SK-N-SH (cell line): ENCODE results near the gene PABPN1L. TPM values are rescaled to one million over a fixed set of nuclear protein-coding genes. Genes with fewer than 3 reads are reported as not detected.

Experiments used
- EP300 ChIP-seq, 2 experiments: IDR thresholded peaks; 2 replicates each; pipeline versions ENCODE4 v1.4.0 to v1.6.1; 2012; ENCODE audit warnings: borderline replicate concordance in 1 of 2, low read depth in 1 of 2, low read length in 1 of 2
- FOSL2 ChIP-seq: IDR thresholded peaks from 2 replicates; pipeline ENCODE4 v1.4.0; 2012; ENCODE audit warnings: low read depth, mild to moderate bottlenecking, moderate library complexity, borderline replicate concordance
- FOXJ3 ChIP-seq: sonication (generic); formaldehyde crosslinking; IDR thresholded peaks from 2 replicates; pipeline ENCODE4 v1.5.1; 2020; ENCODE audit warnings: mild to moderate bottlenecking, missing genetic modification reagents
- JUND ChIP-seq: IDR thresholded peaks from 2 replicates; pipeline ENCODE4 v1.4.0; 2012
- MEF2A ChIP-seq: IDR thresholded peaks from 2 replicates; pipeline ENCODE4 v1.4.0; 2012; ENCODE audit warnings: low read depth, borderline replicate concordance
- NRF1 ChIP-seq: IDR thresholded peaks from 2 replicates; pipeline ENCODE4 v1.6.1; 2012; ENCODE audit warnings: low read depth, mild to moderate bottlenecking, low read length
- RAD21 ChIP-seq: IDR thresholded peaks from 2 replicates; pipeline ENCODE4 v1.6.1; 2012; ENCODE audit warnings: mild to moderate bottlenecking, low read length
- RCOR1 ChIP-seq: fragments of 150-350 bp; IDR thresholded peaks from 2 replicates; pipeline ENCODE4 v1.6.1; 2017; ENCODE audit warnings: antibody characterized with exemption, low read length
- SIN3A ChIP-seq: IDR thresholded peaks from 2 replicates; pipeline ENCODE4 v1.6.1; 2012; ENCODE audit warnings: low read depth, mild to moderate bottlenecking, low read length, moderate library complexity, borderline replicate concordance
- SMC3 ChIP-seq: IDR thresholded peaks from 2 replicates; pipeline ENCODE4 v1.6.1; 2012; ENCODE audit warnings: low read depth, low read length, improper control_type of control experiment
- TAF1 ChIP-seq: IDR thresholded peaks from 2 replicates; pipeline ENCODE4 v1.6.1; 2012; ENCODE audit warnings: low read depth, mild to moderate bottlenecking, low read length, moderate library complexity, borderline replicate concordance
- TCF12 ChIP-seq: IDR thresholded peaks from 2 replicates; pipeline ENCODE4 v1.4.0; 2012
- TEAD4 ChIP-seq: IDR thresholded peaks from 2 replicates; pipeline ENCODE4 v1.4.0; 2012; ENCODE audit warnings: mild to moderate bottlenecking, borderline replicate concordance; ENCODE audit not compliant: insufficient read depth
- YY1 ChIP-seq: IDR thresholded peaks from 2 replicates; pipeline ENCODE4 v1.4.0; 2012; ENCODE audit warnings: low read depth, mild to moderate bottlenecking
- polyA plus RNA-seq, 3 experiments: library from polyadenylated mRNA; depleted of rRNA; stranded (reverse); fragments of >200 nt; gene quantifications; 2 replicates each; pipeline ENCODE4 v1.2.3, GENCODE V29; 2012
- TF ChIP-seq, protein P1 (sequence below): fragments of 150-350 bp; IDR thresholded peaks from 2 replicates; pipeline ENCODE4 v1.6.1; 2017; ENCODE audit warnings: antibody characterized with exemption, low read length, low read depth, borderline replicate concordance
- TF ChIP-seq, protein P2 (sequence below): IDR thresholded peaks from 2 replicates; pipeline ENCODE4; 2012
- TF ChIP-seq, protein P3 (sequence below): fragments of 150-350 bp; IDR thresholded peaks from 2 replicates; pipeline ENCODE4 v1.6.1; 2016; ENCODE audit warnings: mild to moderate bottlenecking, low read depth, low read length
- TF ChIP-seq, protein P4 (sequence below): IDR thresholded peaks from 2 replicates; pipeline ENCODE4 v1.6.1; 2012; ENCODE audit warnings: mild to moderate bottlenecking, low read depth, low read length, moderate library complexity

PABPN1L gene
- polyA plus RNA-seq, 1 of the 3 experiments (the other 2 are of a cell fraction): not detected

DNA sequence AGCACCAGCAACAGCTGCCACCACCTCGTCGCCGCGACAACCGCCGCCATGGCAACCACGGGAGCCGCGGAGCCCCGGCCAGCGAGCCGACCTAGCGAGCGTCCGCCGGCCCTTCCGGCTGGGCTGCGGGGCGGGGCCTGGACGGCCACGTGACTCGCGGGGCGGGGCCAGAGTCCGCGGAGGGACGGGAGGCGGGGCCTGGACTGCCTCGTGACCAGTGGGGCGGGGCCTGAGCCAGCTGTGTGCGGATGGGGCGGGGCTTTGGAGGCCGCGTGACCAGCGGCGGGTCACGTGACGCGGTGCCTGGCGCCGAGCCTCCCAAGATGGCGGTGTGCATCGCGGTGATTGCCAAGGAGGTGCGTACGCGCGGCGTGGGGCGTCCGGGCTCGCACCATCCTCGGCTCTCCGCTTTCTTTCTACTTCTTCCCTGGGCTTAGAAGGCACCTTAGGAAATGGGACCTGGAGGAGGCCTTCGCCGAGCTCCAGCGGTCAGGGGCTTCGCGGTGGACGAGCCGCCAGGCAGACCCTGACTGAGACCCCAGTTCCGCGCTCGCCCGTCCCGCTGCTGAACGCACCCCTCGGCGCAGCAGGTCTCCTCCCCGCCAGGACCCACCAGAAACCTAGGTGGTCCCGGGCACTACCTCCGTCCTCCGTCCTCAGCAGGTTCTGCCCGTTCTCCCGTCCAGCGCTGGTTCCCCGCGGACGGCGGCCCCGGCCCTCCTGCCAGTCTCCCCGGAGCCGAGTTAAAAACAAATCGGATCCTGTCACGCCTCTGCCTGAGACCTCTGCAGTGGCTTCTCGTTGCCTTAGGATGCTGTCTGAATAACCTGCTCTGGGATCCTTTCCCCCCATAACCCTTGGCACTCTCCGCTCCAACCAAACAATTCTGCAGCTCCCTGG, 9.4 kb downstream of the PABPN1L start, which contains the start of the genes GALNS and TRAPPC2L (continued):
- TF ChIP-seq, protein P1, sequence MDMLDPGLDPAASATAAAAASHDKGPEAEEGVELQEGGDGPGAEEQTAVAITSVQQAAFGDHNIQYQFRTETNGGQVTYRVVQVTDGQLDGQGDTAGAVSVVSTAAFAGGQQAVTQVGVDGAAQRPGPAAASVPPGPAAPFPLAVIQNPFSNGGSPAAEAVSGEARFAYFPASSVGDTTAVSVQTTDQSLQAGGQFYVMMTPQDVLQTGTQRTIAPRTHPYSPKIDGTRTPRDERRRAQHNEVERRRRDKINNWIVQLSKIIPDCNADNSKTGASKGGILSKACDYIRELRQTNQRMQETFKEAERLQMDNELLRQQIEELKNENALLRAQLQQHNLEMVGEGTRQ: peak; percentile 98
- TF ChIP-seq, protein P2, sequence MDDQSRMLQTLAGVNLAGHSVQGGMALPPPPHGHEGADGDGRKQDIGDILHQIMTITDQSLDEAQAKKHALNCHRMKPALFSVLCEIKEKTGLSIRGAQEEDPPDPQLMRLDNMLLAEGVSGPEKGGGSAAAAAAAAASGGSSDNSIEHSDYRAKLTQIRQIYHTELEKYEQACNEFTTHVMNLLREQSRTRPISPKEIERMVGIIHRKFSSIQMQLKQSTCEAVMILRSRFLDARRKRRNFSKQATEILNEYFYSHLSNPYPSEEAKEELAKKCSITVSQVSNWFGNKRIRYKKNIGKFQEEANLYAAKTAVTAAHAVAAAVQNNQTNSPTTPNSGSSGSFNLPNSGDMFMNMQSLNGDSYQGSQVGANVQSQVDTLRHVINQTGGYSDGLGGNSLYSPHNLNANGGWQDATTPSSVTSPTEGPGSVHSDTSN: no peak
- TF ChIP-seq, protein P3, sequence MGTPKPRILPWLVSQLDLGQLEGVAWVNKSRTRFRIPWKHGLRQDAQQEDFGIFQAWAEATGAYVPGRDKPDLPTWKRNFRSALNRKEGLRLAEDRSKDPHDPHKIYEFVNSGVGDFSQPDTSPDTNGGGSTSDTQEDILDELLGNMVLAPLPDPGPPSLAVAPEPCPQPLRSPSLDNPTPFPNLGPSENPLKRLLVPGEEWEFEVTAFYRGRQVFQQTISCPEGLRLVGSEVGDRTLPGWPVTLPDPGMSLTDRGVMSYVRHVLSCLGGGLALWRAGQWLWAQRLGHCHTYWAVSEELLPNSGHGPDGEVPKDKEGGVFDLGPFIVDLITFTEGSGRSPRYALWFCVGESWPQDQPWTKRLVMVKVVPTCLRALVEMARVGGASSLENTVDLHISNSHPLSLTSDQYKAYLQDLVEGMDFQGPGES: no peak
- TF ChIP-seq, protein P4, sequence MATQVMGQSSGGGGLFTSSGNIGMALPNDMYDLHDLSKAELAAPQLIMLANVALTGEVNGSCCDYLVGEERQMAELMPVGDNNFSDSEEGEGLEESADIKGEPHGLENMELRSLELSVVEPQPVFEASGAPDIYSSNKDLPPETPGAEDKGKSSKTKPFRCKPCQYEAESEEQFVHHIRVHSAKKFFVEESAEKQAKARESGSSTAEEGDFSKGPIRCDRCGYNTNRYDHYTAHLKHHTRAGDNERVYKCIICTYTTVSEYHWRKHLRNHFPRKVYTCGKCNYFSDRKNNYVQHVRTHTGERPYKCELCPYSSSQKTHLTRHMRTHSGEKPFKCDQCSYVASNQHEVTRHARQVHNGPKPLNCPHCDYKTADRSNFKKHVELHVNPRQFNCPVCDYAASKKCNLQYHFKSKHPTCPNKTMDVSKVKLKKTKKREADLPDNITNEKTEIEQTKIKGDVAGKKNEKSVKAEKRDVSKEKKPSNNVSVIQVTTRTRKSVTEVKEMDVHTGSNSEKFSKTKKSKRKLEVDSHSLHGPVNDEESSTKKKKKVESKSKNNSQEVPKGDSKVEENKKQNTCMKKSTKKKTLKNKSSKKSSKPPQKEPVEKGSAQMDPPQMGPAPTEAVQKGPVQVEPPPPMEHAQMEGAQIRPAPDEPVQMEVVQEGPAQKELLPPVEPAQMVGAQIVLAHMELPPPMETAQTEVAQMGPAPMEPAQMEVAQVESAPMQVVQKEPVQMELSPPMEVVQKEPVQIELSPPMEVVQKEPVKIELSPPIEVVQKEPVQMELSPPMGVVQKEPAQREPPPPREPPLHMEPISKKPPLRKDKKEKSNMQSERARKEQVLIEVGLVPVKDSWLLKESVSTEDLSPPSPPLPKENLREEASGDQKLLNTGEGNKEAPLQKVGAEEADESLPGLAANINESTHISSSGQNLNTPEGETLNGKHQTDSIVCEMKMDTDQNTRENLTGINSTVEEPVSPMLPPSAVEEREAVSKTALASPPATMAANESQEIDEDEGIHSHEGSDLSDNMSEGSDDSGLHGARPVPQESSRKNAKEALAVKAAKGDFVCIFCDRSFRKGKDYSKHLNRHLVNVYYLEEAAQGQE: peak; percentile 56; the same call in 1 of the 2 replicates
- TF ChIP-seq TEAD4 (no peak), TAF1 (peak; percentile 88), EP300 (IDR thresholded peaks at IDR 0.05; ENCODE audit: borderline replicate concordance in 1 of 2, low read depth in 1 of 2, low read length in 1 of 2) (no peak), RAD21 (no peak), YY1 (peak; percentile 93), RCOR1 (no peak), MEF2A (no peak), JUND (no peak), SMC3 (no peak), FOSL2 (no peak), NRF1 (0 out of 2 replicates have a peak, but pooled peaks have one; percentile 2), TCF12 (no peak), FOXJ3 (CRISPR knock-in tag) (no peak), SIN3A (peak; percentile 68; the same call in 1 of the 2 replicates)
